Limb (tissue), 2 donors: ENCODE data around the gene MSMB.
"Not testable (repeated sequence)": the region's sequence is repeated elsewhere in the genome, so short reads cannot be mapped to it uniquely, and the experiment has no call there.

Source experiments
- DNase-seq, 2 donors: peaks; one replicate each; pipeline ENCODE4 v3.0.0-alpha.2; 2016; ENCODE audit errors: extremely low spot score in 2 of 2

MSMB gene, protein sequence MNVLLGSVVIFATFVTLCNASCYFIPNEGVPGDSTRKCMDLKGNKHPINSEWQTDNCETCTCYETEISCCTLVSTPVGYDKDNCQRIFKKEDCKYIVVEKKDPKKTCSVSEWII

DNA sequence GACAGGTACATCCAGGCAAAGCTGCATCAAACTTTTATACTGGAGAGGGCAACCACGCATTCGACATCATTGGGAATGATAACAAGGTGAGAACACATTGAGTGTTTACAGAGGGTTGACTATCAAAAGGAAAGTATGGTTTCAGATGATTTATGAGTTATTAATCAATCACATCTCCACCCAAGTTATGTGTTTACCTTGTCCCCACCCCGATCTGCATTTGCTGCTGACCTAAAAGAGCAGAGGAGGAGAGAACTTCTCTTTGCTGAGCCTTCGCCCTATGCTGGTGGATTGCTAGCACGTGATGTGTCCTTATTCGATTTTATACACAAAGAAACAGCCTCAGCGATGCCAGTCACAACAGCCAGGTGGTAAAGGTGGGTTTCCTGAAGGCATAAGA is at the start of gene MSMB:
MSMB (minus strand) TSS at position 9 of the 400 bp plus-strand sequence. CDS start 32 bp downstream, outside the sequence.
- no peak for DNase-seq

DNA sequence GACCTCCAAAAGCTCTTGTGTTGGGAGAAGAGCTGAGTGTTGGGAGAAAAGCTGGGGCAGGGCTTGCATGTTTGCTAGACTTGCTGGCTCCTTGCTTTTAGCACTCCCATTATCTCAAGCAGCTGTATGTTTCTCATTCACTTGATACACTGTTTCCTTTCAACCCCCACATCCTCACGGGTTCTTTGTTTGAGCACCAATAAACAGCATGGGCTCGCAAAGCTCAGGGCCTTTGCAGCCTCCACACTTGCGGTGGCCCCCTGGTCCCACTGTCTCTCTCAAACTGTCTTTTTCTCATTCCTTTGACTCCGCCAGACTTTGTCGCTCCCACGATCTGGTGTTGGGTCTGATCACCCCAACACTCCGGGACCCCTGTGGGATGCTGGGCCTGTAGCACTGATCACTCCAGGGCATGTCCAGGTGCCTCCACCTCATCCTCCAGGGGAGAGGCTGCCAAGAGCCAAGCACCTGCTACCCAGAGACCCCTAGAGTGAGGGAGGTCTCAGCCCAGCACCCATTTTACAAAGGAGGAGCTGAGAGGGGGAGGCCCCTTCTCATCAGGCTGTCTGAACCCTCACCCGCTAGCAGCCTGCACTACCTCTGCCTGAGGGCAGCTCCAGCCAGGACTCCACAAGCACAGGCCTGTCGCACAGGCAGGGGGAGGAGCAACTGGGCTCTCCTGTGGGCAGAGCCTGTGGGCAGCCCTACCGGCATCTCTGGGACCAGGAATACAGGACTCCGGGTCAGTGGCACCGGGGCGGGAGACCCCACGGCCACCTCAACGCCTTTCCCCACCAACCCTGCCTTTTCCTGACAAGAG is 49.1 kb upstream of the MSMB start:
- DNase-seq: no peak

DNA sequence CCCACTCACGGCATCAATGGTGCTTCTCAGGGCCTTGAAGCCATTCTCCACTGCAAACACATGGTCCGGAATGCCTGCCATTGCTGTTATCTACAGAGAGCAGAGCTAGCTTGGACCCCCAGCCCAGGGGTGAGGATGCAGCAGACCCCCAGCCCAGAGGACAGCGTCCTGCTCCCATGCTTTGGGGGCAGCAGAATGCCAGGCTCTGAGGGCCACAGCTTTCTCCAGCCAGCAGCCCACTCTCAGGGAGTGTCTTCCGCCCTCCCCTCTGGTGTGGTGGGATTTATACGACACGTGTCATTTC is 48.1 kb upstream of the MSMB start:
- no peak for DNase-seq

DNA sequence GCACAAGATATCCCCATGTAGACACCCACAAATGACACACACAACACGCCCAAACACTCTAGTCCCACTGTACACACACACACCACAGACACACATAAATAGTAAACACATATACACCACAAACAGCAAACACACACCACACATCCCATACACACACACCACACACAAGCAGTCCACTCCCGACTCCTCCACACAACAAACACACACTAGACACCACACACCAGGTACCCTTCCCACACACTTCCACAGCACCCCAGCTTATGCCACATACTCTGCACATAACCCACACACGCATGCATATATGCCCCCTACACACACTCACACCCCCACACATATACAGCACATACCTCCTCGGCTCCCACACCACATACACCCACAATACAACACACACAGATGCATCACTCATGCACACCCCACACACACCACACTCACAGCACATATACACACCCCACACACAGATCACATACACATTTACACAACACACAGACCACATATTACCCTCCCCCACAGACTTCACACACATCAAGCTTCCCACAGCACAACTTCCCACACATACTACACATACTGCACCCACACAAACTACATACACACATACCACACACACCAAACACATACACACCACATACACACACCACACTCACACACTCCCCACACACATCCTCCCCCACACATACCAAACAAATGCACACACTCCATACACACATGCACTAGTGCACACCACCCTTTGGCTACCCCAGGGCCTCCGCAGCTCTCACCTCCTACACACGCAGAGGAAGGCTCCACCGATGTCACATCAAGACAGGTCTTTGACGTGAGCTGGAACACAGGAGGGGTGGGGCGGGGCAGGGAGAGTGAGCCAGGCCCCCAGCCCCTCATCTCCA is 47.5 kb upstream of the MSMB start:
- not testable (repeated sequence) for DNase-seq

DNA sequence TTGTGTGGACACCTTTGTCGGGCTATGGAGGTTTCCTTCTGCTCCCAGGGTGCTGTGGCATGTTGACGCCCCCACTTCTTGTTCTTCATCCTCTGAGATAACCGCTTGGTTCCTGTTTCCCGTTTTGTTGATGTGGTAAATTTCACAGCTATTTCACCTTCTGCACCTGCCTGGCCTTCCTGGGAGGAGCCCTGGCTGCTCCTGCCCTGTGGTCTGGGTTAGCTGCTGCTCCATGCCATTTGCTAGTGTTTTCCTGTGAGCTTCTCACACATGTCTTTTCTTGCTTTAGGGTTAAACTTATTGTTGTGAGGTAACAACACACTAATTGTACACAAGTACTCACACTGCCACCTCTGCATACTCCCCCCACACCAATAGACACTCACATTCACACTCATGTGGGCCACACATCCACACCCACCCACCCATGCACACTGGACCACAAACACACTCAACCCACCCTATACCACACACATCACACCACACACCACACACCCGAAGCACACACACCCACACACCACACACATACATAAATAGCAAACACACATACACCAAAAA is 46.5 kb upstream of the MSMB start:
- DNase-seq: no peak

DNA sequence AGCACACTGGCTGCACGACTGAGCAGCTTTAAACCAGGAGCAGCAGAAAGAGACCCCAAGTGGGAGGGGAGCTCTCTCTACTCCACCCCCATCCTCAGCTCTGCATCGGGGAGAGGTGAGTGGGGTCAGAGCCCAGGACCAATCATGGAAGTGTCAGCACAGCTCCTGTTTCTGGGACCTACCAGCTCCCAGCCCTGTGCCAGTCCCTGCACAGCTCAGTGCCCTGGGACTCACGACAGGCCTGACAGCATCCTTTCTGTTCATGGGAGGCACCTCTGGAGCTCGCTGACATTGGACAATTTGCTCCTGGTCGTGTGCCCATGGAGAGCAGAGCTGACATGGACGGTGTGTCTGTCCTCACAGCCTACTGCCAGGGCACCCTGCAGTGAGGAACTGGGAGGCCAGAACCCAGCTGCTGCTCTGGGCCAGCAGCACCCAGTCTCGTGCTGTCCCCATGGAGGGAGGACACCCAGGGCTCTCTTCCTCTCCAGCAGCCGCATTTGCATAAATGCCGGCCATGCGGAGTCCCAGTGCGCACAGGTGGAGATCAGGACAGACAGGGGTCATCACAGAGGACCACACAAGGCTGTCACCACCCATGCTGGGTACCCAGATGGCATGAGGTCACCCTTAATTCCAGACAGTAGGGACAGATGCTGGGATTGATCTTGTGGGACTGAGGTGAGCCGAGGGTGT is 45.9 kb upstream of the MSMB start:
- DNase-seq: no peak

DNA sequence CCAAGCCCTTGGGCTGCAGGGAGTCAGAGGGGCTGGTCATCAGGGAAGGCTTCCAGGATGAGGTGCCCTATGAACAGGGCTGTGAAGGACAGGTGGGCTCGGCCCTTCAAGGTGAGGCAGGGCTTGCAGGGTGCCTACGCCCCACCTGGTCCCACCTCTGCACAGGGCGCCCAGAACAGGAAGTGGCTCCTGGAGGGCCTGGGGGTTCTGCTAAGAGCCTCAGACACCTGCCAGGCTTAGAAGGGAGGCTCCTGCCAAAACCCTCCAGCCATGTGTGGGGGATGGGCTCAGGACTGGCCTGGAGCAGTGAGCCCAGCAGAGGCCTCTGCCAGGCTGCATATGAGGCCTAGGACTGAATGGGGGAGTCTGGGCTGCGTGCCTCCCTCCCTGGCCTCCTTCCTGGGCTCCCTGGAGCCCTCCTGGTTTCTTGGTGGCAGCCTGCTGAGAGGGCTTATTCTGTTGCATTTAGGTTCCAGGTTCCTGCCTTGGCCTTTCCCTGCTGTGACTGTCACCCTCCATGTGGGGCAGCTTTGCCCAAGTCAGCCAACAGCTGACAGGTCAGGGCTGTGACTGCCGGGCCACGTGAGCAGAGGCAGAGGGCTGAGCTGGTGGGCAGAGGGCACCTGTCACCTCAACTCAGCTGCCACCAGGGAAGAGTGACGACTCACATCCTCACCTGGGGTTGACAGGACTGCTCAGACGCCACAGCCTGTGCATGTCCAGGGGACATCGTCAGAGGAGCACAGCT is 45.2 kb upstream of the MSMB start:
- DNase-seq: no peak

DNA sequence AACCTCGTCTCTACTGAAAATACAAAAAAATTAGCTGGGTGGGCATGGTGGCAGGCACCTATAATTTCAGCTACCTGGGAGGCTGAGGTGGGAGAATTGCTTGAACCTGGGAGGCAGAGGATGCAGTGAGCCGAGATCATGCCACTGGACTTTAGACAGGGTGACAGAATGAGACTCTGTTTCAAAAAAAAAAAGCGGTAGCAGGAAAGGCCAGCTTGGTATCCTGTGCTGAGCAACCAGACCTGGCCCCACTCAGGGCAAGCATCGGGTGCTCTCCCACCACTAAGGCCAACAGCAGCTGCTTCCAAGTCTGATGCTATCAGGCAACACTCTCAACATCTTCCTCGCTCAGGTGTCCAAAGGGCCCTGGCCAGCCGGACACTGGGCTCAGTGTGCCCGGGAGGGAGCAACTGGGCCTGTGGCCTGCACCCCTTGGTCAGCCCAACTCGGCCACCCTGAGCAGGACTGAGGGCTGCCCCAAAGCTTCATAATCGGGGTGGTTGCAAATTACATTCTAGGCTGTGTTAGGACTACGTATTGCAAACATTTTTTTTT is 44.3 kb upstream of the MSMB start:
- DNase-seq: no peak

DNA sequence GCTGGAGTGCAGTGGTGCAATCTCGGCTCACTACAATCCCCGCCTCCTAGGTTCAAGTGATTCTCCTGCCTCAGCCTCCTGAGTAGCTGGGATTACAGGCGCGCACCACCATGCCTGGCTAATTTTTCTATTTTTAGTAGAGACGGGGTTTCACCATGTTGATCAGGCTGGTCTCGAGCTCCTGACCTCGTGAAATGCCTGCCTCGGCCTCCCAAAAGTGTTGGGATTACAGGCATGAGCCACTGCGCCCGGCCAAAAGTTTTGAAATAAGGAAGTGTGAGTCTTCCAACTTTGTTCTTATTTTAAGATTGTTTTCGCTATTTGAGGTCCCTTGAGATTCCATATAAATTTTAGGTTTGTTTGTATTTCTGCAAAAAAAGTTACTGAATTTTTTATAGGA is 41.3 kb upstream of the MSMB start:
- not testable (repeated sequence) for DNase-seq

DNA sequence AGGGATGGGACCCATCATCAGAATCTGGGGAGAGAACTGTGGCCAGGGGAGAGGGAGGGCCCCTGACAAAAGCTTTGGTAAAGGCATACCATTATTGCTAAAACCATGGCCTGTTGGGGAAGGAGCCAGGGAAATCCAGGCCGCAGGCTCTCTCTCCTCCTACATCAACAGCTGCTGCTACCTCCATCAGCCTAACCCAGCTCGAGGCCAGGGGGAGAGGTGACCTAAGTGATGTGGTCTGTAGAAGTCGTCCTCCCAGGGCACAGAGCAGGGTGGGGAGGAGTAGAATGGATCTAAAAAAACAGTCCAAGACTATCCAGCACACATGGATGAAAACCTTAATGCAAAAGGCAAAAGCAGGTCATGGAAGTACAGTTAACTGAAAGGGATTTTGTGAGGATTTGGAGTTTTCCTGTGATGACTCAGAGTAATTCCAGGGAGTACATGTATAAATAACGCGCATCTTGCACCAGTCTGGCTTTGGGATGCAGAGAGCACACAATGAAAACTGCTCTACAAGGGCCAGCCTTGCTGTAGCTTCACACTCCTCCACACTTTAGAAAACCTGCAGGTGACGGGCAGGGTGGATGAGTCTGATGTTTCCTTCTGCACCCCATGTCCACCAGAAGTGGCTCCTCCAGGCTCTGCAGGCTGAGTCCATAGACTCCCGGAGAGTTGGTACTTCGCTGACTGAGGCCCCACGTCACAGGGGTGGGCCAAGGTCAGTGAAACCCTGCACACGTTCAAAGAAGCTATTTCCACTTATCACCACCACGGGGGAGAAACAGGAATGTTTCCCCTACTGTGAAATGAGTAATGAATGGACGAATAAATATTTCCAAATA is 38.5 kb upstream of the MSMB start:
- no peak for DNase-seq

DNA sequence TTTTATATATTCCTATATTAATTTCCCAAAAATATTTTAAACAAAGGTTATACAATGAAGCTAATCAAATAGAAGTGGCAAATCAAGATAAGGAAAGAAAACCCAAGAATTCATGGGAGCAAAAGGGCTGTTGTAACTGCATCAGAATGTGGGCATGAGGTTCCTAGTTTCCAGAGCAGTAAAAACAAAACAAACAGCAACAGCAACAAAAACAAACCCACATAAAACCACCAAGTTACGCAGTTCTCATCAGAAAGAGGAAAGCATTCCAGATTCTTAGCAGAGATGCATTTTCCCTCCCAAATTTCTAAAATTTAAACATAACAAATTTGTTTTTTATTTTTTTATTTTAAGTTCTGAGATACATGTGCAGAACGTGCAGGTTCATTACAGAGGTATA is 34.8 kb upstream of the MSMB start:
- no peak for DNase-seq

DNA sequence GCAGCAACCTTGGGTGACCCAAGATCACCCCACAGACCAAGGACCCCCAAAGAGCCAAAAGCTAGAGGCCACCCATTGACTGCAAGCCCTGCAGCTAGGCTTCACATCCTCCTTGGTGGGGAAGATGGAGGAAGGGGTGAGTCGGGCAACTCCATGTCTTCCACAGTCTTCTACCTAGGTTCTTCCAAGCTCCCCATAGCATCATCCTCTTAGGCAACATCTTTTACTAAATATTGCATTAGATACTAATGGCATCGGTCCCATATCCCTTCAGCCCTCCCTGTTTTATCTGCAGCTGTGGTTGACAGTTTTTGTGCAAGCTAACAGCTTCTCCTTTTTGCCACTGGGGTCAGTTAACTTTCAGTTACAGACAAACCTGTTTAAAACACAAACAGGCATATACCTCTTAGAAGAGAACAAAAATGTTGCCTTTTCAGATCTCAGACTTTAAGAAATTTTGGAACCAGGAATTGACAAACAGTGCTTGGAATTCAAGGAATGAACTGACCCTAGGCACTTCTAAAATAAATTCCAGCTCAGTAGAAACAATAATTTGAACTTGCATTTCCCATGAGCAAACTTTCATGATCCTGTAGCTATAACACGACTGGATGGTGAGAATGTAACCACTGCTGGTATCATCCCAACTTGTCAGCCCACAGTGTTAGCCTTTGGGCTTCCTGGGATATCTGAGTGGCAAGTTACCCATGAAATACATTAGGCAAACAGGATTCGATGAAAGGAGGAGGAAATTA is 33.9 kb upstream of the MSMB start:
- DNase-seq: no peak

DNA sequence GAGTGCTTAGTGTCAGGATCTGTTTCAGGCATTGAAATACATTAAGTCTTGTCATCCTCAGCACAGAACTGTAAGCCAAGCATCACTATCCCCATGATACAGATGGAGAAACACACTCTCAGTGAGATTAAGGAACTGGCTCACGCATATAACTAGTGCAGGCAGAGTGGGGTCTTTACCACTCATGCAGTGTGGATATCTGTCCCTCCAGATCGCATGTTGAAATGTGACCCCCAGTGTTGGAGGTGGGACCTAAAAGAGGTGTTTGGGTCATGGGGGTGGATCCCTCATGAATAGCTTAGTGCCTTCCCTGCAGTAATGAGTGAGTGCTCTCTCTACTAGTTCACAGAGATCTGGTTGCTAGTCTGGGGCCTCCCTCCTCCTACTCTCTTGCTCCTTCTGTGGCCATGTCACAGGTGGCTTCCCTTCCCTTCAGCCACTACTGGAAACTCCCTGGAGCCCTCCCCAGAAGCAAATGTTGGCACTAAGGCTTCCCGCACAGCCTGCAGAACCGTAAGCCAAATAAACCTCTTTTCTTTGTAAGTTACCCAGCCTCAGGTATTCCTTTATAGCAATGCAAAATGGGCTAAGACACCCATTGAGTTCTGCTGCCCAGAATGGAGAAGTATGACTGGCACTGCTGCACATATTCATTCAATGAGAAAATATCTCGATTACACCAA is 31.8 kb upstream of the MSMB start:
- DNase-seq: no peak

DNA sequence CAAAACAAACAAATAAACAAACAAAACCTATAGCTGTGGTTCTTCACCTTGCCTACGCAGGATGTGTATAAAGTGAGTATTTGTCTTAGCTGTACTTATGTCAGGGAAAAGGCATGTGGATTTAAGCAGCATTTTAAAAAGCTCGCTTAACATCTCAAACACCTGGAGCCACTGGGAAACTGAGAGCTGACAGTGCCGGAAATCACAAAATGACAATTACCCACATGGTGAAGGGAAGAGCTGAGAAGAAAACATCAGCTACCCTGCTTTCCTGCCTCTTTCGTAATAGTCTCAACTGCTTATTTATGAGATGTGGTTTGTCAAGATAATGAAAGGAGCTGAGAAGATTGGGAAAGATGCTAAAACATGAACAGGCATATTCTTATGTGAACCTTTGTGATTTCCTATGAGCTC is 31.1 kb upstream of the MSMB start:
- DNase-seq: no peak

DNA sequence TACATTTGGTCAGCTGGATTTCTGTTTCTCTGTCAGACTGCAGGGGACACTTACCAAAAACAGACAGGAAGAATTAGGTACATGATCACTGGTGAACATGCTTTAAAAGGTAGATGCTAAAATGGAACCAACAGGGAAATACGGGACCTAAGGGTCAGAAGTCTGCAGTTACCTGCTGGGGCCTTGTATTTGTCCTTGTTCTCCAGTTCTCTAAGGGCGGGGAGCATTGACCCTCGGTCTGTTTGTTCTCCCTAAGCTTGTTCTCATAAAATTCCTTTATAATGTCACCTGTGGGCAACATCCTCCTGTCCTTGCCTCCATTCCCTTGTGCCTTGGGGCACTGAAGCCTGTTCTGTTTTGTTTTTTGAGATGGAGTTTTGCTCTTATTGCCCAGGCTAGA is 29.8 kb upstream of the MSMB start:
- no peak for DNase-seq

DNA sequence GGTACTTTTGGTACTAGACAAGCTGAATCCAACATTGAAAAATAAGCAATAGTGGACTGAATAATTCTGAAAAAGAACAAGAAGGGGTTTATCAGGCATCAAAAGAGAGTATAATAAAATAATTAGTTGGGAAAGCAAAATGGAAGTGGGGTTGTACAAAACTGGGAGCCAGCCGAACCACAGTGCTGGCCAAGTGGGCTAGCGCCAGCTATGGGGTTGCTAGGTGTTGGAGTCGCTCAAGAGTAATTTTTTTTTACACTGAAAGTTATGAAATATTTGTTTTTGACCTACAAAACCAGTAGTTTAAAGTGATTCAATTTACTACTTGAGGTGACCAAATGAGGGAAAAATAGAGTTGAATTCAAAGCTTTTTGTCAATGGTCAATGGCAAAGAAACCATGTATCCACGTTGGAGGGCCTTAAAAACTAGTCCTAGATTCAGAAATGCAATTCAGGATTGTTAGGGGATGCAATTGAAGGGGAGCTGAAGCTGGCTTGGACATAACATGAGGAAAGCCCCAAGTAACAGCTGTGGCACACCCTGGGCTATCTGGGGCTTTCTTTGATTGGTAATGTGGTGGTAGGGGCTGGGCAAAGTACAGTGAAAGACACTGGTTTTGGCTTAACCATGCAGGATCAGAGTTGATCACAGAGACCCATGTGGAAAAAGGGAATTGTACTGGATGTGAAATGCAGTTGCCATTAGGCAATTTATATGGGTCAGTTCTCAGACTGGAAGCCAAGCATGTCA is 28.3 kb upstream of the MSMB start:
- DNase-seq: no peak

DNA sequence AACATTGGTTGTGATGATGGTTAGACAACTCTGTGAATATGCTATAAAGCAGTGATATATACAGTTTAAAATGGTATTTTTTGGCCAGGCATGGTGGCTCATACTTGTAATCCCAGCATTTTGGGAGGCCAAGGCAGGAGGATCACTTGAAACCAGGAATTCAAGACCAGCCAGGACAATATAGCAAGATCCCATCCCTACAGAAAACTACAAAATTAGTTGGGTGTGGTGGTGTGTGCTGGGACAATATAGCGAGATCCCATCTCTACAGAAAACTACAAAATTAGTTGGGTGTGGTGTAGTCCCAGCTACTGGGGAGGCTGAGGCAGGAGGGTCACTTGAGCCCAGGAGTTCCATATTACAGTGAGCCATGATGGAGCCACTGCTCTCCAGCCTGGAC is 27.5 kb upstream of the MSMB start:
- no peak for DNase-seq

DNA sequence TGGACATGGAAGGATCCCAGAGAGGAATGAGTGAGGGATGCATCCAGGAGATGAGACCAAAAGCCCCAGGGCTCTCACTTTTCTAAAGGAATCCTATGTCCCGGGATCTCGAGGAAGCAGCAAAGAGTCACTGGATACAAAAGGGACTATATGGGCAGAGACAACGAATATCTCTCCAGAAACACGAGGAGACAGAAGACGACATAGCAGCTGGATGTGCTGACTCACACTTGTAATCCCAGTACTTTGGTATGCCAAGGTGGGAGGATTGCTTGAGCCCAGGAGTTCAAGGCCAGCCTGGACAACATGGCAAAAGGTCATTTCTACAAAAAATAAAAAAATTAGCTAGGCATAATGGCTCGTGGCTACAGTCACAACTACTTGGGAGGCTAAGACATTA is 24.7 kb upstream of the MSMB start:
- no peak for DNase-seq
